H1 (cell line): Measurements from ENCODE around the gene SIRT5. TPM values are rescaled to one million over a fixed set of nuclear protein-coding genes. Genes with fewer than 3 reads are reported as not detected.

ENCODE experiments used
- CTCF ChIA-PET: fragments of 300-600 bp; sonication (Branson Sonifier 250); formaldehyde crosslinking; loops from one replicate; lab custom pipeline; 2021; ENCODE audit not compliant: partially characterized antibody; lab: Charles Lee
- POLR2A ChIA-PET: fragments of 300-600 bp; sonication (Branson Sonifier 250); formaldehyde crosslinking; loops from one replicate; lab custom pipeline; 2021; ENCODE audit warnings: inconsistent platforms; ENCODE audit not compliant: partially characterized antibody; lab: Charles Lee
- DNase-seq, 2 experiments: peaks; one replicate each; pipeline versions ENCODE4 v3.0.0 to v3.0.0-alpha.2; 2010 to 2022; ENCODE audit warnings: low spot score in 2 of 2, low read depth in 1 of 2, mixed read lengths in 1 of 2
- FAIRE-seq: peaks from 2 replicates; lab custom pipeline; 2011; peaks lifted over from hg19 to GRCh38; lab: Jason Lieb, UNC
- H2AFZ ChIP-seq: 2 replicates; pipeline ENCODE4 v1.8.1; 2012; ENCODE audit warnings: low read length, inconsistent platforms
- H2AK5ac ChIP-seq: 2 replicates; pipeline ENCODE4 v1.6.1; 2013; ENCODE audit warnings: low read depth, low read length
- H2BK120ac ChIP-seq: replicated peaks from 2 replicates; pipeline ENCODE3; 2013; ENCODE audit warnings: low read depth, low read length, inconsistent platforms
- H2BK12ac ChIP-seq: 2 replicates; pipeline ENCODE4 v1.6.1; 2013; ENCODE audit warnings: low read depth, low read length
- H2BK15ac ChIP-seq: 2 replicates; pipeline ENCODE4 v1.6.1; 2013; ENCODE audit warnings: low read length
- H2BK20ac ChIP-seq: 2 replicates; pipeline ENCODE4 v1.6.1; 2013; ENCODE audit warnings: low read length
- H2BK5ac ChIP-seq: 2 replicates; pipeline ENCODE4 v1.6.1; 2013; ENCODE audit warnings: low read depth, low read length
- H3K14ac ChIP-seq: 2 replicates; pipeline ENCODE4 v1.6.1; 2013; ENCODE audit warnings: inconsistent platforms; ENCODE audit not compliant: insufficient read length
- H3K18ac ChIP-seq: 2 replicates; pipeline ENCODE4 v1.6.1; 2013; ENCODE audit warnings: low read length; ENCODE audit errors: extremely low read depth
- H3K23ac ChIP-seq: 2 replicates; pipeline ENCODE4 v1.6.1; 2013; ENCODE audit warnings: inconsistent platforms; ENCODE audit not compliant: insufficient read length
- H3K23me2 ChIP-seq: 2 replicates; pipeline ENCODE4 v1.6.1; 2013; ENCODE audit warnings: low read depth, low read length
- H3K27ac ChIP-seq: 2 replicates; pipeline ENCODE4 v1.6.1; 2011; ENCODE audit warnings: low read depth, low read length, inconsistent platforms
- H3K27me3 ChIP-seq, 4 experiments: replicated peaks in 1 of 4; 1 replicate in 1 of 4; 2 replicates in 3 of 4; pipeline versions ENCODE4 v1.6.1 to v1.8.1; 2011 to 2013; ENCODE audit warnings: low read length in 3 of 4, mild to moderate bottlenecking in 3 of 4, inconsistent platforms in 2 of 4, mixed read lengths in 2 of 4, moderate library complexity in 1 of 4; ENCODE audit not compliant: control insufficient read depth in 3 of 4, insufficient read depth in 3 of 4; ENCODE audit errors: extremely low read depth in 1 of 4
- H3K36me3 ChIP-seq, 4 experiments: 2 replicates each; pipeline versions ENCODE4 v1.6.1 to v1.8.1; 2011 to 2013; ENCODE audit warnings: mild to moderate bottlenecking in 4 of 4, low read length in 3 of 4, moderate library complexity in 2 of 4, control low read depth in 1 of 4, inconsistent platforms in 1 of 4; ENCODE audit not compliant: insufficient read depth in 4 of 4, control insufficient read depth in 2 of 4
- H3K4ac ChIP-seq: replicated peaks from 2 replicates; pipeline ENCODE3; 2013; ENCODE audit warnings: low read length, low read depth, mixed read lengths, inconsistent platforms; ENCODE audit not compliant: insufficient read length
- H3K4me1 ChIP-seq, 4 experiments: replicated peaks in 1 of 4; 1 replicate in 1 of 4; 2 replicates in 3 of 4; pipeline versions ENCODE4 v1.6.1 to v1.8.1; 2011 to 2013; ENCODE audit warnings: low read length in 3 of 4, inconsistent platforms in 2 of 4, mixed read lengths in 1 of 4; ENCODE audit not compliant: insufficient read depth in 4 of 4, control insufficient read depth in 3 of 4
- H3K4me2 ChIP-seq, 2 experiments: 2 replicates each; pipeline versions ENCODE4 v1.6.1 to v1.8.1; 2011 to 2013; ENCODE audit warnings: low read depth in 2 of 2, low read length in 2 of 2, control low read depth in 1 of 2, inconsistent platforms in 1 of 2, mild to moderate bottlenecking in 1 of 2; ENCODE audit not compliant: insufficient read depth in 1 of 2
- H3K4me3 ChIP-seq, 4 experiments: fragments of 200-600, 300-600 bp in 1 of 4; sonication (generic), shearing (Covaris generic), sonication (Bioruptor Twin) in 1 of 4; 2 replicates each; pipeline versions ENCODE4 v1.5.1 to v1.8.1; 2011 to 2016; ENCODE audit warnings: low read length in 4 of 4, low read depth in 3 of 4, control low read depth in 2 of 4, inconsistent platforms in 2 of 4, mild to moderate bottlenecking in 2 of 4, mixed read lengths in 1 of 4, moderate library complexity in 1 of 4; ENCODE audit not compliant: insufficient read depth in 2 of 4; ENCODE audit errors: extremely low read depth in 1 of 4
- H3K56ac ChIP-seq: replicated peaks from 2 replicates; pipeline ENCODE3; 2013; ENCODE audit warnings: low read depth, mild to moderate bottlenecking, mixed read lengths, low read length, inconsistent platforms; ENCODE audit not compliant: insufficient read length
- H3K79me1 ChIP-seq: 2 replicates; pipeline ENCODE4 v1.6.1; 2013; ENCODE audit warnings: low read depth, low read length, control low read depth
- H3K79me2 ChIP-seq, 2 experiments: 2 replicates each; pipeline versions ENCODE4 v1.6.1 to v1.8.1; 2012 to 2013; ENCODE audit warnings: low read length in 2 of 2, mild to moderate bottlenecking in 2 of 2, inconsistent platforms in 1 of 2; ENCODE audit not compliant: insufficient read depth in 2 of 2, control insufficient read depth in 1 of 2
- H3K9ac ChIP-seq, 4 experiments: replicated peaks in 1 of 4; 1 replicate in 1 of 4; 2 replicates in 3 of 4; pipeline versions ENCODE4 v1.6.1 to v1.8.1; 2011 to 2013; ENCODE audit warnings: low read depth in 3 of 4, low read length in 3 of 4, control low read depth in 2 of 4, mild to moderate bottlenecking in 2 of 4, moderate library complexity in 2 of 4, inconsistent platforms in 1 of 4; ENCODE audit errors: extremely low read depth in 1 of 4
- H3K9me3 ChIP-seq, 2 experiments: 2 replicates each; pipeline versions ENCODE4 v1.6.1 to v1.8.1; 2012 to 2013; ENCODE audit warnings: mild to moderate bottlenecking in 2 of 2, moderate library complexity in 2 of 2, control low read depth in 1 of 2, inconsistent platforms in 1 of 2, low read depth in 1 of 2, low read length in 1 of 2, mixed read lengths in 1 of 2; ENCODE audit not compliant: insufficient read depth in 2 of 2
- H4K20me1 ChIP-seq, 2 experiments: replicated peaks in 1 of 2; 2 replicates each; pipeline versions ENCODE3 to v1.8.1; 2011 to 2013; ENCODE audit warnings: inconsistent platforms in 2 of 2, low read length in 2 of 2, mild to moderate bottlenecking in 1 of 2; ENCODE audit not compliant: insufficient read depth in 2 of 2, control insufficient read depth in 1 of 2
- H4K5ac ChIP-seq: 2 replicates; pipeline ENCODE4 v1.6.1; 2013; ENCODE audit warnings: low read length, low read depth, mixed read lengths, inconsistent platforms; ENCODE audit not compliant: insufficient read length
- H4K8ac ChIP-seq: 2 replicates; pipeline ENCODE4 v1.8.0; 2013; ENCODE audit warnings: mild to moderate bottlenecking, moderate library complexity, low read length, inconsistent platforms; ENCODE audit not compliant: insufficient read depth; ENCODE audit errors: extremely low read depth
- H4K91ac ChIP-seq: replicated peaks from 2 replicates; pipeline ENCODE3; 2013; ENCODE audit warnings: low read length, mixed read lengths, inconsistent platforms; ENCODE audit not compliant: insufficient read length
- BCL11A ChIP-seq, 2 experiments: IDR thresholded peaks; one replicate each; pipeline ENCODE4 v1.6.1; 2011; ENCODE audit warnings: low read depth in 2 of 2, low read length in 2 of 2, mild to moderate bottlenecking in 2 of 2
- USF2 ChIP-seq: IDR thresholded peaks from 2 replicates; pipeline ENCODE4 v1.6.1; 2011; ENCODE audit warnings: low read length, improper control_type of control experiment
- WGBS, 2 experiments: shearing (Covaris generic) in 1 of 2; methylation state at CpG; one replicate each; pipeline versions ENCODE4 v1.1.6 to v1.1.7; 2013 to 2015; ENCODE audit warnings: low lambda C conversion rate in 2 of 2, mixed read lengths in 2 of 2, inconsistent platforms in 1 of 2, low coverage in 1 of 2, missing lambda C conversion rate in 1 of 2; ENCODE audit not compliant: insufficient replicate concordance in 2 of 2, insufficient coverage in 1 of 2, insufficient read length in 1 of 2; ENCODE audit errors: extremely low coverage in 1 of 2, missing lambda C conversion rate in 1 of 2; 5-methylcytosine and 5-hydroxymethylcytosine counted together
- polyA plus RNA-seq, 7 experiments: library from polyadenylated mRNA; depleted of rRNA in 3 of 7; stranded (reverse) in 5 of 7; unstranded in 2 of 7; fragments of >200 nt in 5 of 7; fragments of 200-250 nt in 2 of 7; gene quantifications; 1 replicate in 5 of 7; 2 replicates in 1 of 7; 4 replicates in 1 of 7; pipeline versions ENCODE4 v1.2.1 to v1.2.3, GENCODE V29; 2011 to 2013; ENCODE audit warnings: missing spikeins in 2 of 7, mixed read lengths in 2 of 7
- total RNA-seq: library from RNA; stranded (reverse); fragmentation: NEBNext Ultra II Directional; extraction: Animal tissue kit (Norgen Biotek cat#: 25700); gene quantifications from 2 replicates; pipeline ENCODE4 v1.2.1, GENCODE V29; 2021

The SIRT5 gene
- total and polyA plus RNA-seq, 2 of the 8 experiments (the other 6 are each of a cell fraction or from before 2014, with no cell fraction given) = 7.4 to 14.7 TPM

GRCh38 chr6:13611715-13612114, 37.3 kb downstream of the SIRT5 start:
- H3K4me1 ChIP-seq = peaks cover 0 to 2% (median under 1%) of the 10 kb centered on the region in 4 experiments; a peak in 3 of 7 replicates
- H2BK20ac ChIP-seq = no peak overlapping the region
- H2BK5ac ChIP-seq = no peak overlapping the region
- no peaks in the 10 kb centered on the region for H3K9me3 ChIP-seq
- H3K23ac ChIP-seq = no peak overlapping the region
- no peak overlapping the region for H3K4ac ChIP-seq
- H3K4me2 ChIP-seq = no peak overlapping the region
- no peak overlapping the region for H3K18ac ChIP-seq
- H3K56ac ChIP-seq = no peak overlapping the region
- H3K27ac ChIP-seq = no peak overlapping the region
- H2BK12ac ChIP-seq = no peak overlapping the region
- H3K36me3 ChIP-seq = peaks cover 0 to 3% (median 0%) of the 10 kb centered on the region in 4 experiments; a peak in 2 of 8 replicates
- H2AFZ ChIP-seq = no peak overlapping the region
- POLR2A ChIA-PET = interaction anchor here (1.6 kb wide), 1 partner anchor 20 kb away, joined by 3 read pairs; no protein-coding TSS in a partner anchor
- no peaks in the 10 kb centered on the region for H3K27me3 ChIP-seq
- H2AK5ac ChIP-seq = no peak overlapping the region
- FAIRE-seq (no peak), DNase-seq (no peak)
- H2BK120ac ChIP-seq = no peak overlapping the region
- peaks cover 3 to 17% of the 10 kb centered on the region in 2 experiments; a peak in 3 of 4 replicates for H3K79me2 ChIP-seq
- no peak overlapping the region for H3K14ac ChIP-seq
- 76 to 100% methylated on average over 1 to 4 of the region's 4 CpGs for WGBS, 2 experiments
- no peak overlapping the region for H4K5ac ChIP-seq
- peaks cover 5% of the 10 kb centered on the region; the same call in 1 of the 2 replicates for H3K23me2 ChIP-seq
- H4K8ac ChIP-seq = no peak overlapping the region
- H3K79me1 ChIP-seq = no peaks in the 10 kb centered on the region
- no peak overlapping the region for H3K9ac ChIP-seq
- H4K20me1 ChIP-seq = peaks cover 2 to 8% of the 10 kb centered on the region in 2 experiments
- CTCF ChIA-PET = interaction anchor here (1.3 kb wide), 1 partner anchor 21 kb away, joined by 4 read pairs; no protein-coding TSS in a partner anchor
- no peak overlapping the region for H4K91ac ChIP-seq
- no peak overlapping the region for H3K4me3 ChIP-seq
- no peak overlapping the region for H2BK15ac ChIP-seq
- TF ChIP-seq USF2 = no peak
- no peak for TF ChIP-seq BCL11A (IDR thresholded peaks at IDR 0.05; ENCODE audit: low read depth in 2 of 2, low read length in 2 of 2)
